ENCODE data around the gene PPP1R1C.

The PPP1R1C gene

DNA sequence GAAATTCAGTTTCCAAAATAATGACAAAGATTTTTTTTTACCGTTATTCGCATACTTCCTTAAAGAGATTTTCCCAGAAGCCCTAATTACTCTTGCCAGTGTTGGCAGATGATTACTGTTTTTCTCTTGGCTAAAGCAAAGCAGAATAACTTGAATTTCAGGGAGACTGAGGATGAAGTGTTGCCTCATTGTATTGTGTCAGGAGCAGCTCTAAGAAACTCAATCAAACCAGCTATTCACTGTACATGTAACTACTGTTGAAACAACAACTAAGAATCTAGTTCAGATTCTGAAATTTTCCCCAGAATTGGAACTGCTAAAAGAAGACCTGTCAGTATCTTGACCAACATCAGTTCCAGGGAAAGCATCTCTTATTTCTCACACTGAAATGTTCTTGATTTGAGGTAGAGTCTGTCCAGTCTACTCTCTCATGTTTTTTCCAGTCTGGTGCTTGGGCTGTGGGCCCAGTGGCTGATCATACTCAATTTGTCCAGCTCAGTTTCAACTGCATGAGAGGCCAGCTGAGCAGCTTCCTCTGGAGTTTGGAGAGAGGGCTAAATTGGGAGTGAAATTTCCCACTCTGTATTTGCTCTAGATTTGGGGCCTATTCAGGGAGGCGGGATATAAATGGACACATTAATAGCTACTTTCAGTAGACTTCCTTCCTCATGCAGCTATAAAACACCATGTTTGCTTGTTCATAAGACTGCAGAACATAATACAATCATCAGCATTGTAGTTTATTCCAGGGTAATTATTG is 78.5 kb downstream of the PPP1R1C start:
- DNase-seq (ENCODE audit: low read depth), result peak; percentile 21

DNA sequence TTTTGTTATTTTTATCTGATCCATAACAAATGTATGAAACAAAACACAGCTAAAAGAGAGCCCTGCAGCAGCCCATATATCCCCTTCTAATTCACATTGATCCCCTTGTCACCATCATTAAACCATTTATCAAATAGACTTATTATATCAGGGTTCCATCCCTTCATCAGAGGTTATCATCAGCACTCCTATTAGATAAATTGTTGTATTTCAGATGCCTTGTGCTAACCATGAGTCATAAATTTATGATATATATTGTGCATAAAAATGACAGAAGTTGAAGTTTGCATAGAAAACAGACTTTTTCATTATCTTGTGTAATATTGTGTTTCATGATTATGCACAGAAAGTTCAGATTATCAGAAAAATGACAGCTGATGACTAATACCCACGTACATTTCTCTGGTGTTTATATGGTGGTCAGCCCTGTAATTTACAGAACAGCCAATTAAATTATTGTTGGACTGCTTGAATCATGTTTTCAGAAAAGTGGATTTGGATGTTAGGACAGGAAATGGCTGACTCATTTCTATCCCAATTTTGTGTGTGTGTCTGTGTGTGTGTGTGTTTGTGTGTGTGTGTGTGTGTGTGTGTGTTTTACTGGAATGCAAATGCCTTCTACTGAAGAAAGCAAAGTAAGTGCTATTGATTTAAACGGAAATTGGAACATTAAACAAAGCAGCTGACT is 80.9 kb downstream of the PPP1R1C start:
- peak; percentile 96 for DNase-seq (ENCODE audit: low read depth)

DNA sequence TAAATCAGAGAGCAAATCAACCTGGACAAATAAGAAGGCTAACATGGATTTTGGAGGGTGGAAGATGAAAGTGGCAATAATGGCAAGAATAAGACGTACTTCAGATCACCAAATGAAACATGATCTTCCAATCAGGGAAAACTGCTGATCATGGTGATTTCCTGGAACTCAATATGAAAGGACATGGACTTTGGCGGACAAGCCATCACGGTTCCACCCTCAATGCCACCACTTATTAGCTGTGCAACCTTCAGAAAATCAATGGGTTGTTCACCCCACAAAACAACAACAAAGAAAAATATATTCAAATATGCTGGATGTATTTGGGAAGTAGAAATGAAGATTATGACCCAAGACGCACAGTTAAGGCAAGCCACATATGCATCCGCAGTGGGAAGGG is 81.7 kb downstream of the PPP1R1C start:
- no peak for DNase-seq (ENCODE audit: low read depth)

DNA sequence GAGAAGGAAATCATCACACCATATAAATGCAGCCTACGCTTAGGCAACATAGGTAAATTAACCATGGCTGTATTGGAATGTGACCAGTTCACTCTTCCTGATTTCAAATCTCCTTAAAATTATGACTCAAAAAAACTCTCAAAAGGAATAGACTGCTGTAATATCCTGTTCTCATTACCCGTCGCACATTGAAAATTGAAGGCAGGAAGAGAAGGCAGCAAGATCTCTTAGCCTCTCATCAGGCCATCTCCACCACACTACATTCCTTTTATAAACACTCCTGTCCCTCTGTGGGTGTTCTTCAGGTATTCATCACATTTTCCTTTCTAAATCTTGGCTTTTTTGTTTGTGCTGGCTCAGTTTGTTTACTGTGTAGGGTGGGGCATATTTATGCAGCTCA is 83.2 kb downstream of the PPP1R1C start:
- DNase-seq (ENCODE audit: low read depth), result no peak

DNA sequence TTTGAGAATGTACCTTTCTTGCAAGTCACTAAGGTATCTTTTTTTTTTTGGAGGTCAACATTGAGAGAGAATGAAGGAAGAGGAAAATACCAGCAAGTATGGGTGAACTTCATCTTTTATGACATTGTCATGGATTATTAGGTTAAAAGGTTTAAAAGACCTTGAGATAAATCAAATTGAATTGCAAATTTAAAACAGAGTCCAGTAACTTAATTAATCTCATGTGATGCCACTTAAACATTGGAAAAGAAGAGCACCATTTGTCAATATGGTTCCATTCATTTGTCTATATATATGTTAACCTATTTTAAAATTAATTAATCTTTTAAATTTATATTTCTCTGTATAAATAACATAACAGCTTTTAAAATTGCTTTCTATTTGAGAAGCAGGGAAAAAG is 83.8 kb downstream of the PPP1R1C start:
- DNase-seq (ENCODE audit: low read depth), result no peak

DNA sequence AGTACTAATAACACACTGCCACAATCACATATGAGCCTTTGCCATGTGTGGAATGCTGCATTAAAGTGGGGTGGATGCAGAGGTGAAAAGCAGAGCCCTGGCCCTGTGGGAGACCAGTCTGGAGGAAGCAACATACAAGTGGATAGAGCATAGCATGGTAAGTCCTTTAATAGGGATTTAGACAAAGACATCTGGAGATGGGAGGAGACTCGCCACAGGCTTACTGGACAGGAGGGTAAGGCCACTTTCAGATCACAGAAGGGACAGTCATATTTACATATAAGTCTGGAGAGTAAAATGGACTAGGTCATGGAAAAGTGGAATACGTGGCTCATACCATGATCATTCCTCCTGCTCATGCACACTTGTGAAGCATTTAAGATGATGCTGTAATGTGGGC is 84.3 kb downstream of the PPP1R1C start:
- DNase-seq (ENCODE audit: low read depth), result no peak

DNA sequence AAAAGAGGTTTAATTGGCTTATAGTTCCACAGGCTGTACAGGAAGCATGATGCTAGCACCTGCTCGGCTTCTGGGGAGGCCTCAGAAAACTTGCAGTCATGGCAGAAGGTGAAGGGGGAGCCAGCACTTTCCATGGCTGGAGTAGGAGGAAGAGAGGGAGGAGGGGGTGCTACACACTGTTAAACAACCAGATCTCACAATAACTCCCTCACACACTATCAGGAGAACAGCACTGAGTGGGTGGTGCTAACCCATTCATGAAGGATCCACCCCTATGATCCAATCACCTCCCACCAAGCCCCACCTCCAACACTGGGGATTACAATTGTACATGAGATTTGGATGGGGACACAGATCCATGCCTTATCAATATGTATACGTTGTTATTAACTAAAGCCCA is 85.1 kb downstream of the PPP1R1C start:
- no peak for DNase-seq (ENCODE audit: low read depth)

DNA sequence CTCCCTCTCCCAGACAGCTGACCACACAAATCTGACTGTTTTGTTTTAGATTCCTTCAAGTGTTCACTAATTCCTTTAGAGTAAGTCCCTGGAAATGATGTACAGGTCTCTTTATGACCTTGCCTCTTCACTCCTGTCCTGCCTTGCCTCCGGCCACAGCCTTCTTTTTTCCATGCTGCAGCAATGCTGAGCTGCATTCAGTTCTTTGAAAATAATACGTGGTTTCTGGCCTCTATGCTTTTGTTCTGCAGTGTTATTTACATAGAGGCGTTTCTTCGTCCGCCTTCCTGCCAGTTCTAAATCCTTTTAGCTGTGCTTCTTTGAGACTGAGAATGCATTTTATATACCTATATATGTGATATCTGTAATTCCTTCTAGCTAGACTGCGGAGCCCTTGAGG is 87.2 kb downstream of the PPP1R1C start:
- DNase-seq (ENCODE audit: low read depth), result no peak

DNA sequence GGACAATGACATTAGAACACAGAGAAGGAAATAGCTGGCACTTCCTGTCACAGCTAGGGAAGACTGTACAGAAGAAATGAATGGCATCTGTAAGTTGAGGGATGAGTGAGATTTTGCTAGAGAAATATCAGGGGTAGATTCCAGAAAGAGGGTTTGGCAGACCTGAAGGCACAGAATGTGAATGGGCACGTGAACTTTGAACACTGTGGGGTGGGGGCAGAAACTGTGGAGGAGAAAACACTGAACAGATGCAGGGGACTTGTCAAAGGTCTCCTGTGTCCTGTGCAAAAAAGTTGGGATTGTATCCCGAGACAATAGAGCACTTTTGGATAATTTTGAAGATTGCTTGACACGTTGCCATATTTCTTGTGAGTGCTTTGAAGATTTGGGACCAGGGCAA is 88.0 kb downstream of the PPP1R1C start:
- no peak for DNase-seq (ENCODE audit: low read depth)

DNA sequence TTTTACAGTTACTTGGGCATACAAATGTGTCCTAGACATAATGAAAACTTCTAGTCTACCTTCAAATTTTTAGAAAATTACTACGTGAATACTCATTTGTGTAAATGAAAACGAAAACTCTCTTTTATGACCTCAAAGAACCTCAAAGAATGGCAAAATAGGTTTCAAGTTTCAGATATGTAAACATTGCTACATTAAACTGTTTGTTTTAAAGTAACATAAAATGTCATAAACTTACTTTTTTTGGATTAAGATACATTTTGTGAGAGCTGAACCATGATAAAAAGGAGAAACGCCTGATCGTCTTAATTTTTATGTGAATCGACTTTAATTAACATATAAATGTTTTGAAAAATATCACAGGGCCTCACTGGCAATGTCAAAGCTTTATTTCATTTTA is 91.4 kb downstream of the PPP1R1C start:
- peak; percentile 64 for DNase-seq (ENCODE audit: low read depth)

DNA sequence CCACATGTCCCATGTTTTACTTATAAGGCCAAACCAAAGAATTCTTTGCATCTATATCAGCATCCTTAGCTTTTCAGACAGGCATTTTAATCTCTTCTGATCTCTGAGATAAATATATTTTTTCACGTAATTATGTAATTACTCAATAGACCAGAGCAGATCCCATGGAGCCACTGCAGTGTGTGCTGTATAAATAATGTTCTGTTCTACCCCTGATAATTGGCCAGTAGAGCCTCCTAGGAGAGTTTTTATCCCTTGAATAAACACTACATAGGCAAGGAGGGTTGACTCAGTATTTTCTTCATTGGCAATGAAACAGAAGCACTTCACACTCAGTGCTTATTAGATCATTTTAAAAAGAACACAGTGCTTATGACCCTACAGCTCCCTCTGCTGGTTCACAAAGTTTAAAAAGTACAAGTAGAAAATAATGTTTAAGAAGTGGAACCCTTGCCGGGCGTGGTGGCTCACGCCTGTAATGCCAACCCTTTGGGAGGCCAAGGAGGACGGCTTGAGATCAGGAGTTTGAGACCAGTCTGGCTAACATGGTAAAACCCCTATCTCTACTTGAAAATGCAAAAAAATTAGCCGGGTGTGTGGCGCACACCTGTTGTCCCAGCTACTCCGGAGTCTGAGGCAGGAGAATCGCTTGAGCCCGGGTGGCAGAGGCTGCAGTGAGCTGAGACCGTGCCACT is 91.9 kb downstream of the PPP1R1C start:
- DNase-seq (ENCODE audit: low read depth), result peak; percentile 85

DNA sequence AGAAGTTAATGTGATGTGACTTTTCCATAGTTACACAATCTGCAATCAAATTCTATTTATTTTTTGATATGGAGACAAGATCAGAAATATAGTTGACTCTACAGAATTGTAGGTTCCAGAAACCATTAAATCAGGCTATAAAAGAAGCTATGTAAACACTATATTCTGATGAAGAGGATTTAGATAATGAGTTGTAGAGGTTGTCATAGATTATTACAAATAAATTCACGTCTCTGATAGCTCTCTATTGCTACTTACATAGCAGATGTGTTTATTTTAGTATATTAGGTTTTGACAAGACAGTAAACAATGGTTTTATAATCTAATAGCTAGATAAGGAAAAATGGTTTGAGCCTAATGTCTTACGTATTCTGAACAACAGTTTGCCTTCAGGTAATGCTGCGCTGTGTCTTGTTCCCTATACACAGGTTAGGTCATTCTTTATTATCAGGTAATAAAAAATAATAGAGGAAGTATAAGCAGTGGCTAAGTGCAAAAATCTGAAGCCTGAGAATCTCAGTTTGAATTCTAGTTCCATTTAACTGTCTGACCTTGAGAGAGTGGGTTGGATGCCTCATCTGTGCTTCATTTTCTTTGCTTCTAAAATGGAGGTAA is 93.4 kb downstream of the PPP1R1C start:
- no peak for DNase-seq (ENCODE audit: low read depth)

DNA sequence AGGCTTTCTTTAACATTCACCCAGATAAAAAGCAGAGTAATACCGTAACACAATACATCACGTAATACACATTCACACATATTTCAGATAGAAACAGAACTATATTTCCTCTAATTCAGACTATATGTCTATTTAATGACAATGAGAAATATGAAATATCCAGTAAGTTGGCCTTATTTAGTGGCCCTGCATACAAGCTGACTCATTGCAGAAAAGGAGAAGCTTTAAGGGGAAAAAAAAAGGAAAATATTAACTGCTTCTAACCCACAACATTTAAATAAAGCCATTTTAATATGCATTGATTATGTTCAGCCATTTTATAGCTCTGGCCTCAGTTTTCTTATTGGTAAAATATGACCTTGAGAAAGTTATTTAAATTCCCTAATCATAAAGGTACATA is 94.8 kb downstream of the PPP1R1C start:
- DNase-seq (ENCODE audit: low read depth), result no peak

DNA sequence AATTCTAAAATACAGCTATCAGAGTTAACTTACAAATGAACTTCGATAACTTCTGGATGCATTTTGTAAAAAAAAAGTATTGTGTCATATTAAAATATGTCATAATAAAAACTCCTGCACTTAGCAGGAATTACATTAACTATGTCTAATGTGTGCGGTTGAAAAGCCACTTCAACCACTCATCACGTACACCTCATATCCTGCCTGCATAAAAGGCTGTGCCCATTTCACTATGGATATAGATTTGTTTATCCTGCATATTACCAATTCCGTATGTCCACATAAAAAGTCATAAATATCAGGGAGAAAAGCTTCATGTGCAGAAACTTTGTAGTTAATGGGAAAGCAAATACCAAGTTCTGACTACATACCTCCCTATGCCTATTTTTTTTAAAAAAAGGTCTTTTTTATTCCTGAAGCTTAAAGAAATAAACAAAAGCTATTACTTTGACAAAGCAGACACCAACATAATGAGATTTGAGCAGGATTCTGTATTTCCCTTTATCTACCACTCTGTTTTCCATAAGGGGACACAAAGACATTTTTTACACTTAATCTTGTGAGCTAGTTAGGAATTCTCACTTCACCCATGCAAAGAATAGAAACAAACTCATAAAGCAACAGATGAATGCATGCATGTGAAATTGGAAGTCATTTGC is 96.1 kb downstream of the PPP1R1C start:
- no peak for DNase-seq (ENCODE audit: low read depth)

DNA sequence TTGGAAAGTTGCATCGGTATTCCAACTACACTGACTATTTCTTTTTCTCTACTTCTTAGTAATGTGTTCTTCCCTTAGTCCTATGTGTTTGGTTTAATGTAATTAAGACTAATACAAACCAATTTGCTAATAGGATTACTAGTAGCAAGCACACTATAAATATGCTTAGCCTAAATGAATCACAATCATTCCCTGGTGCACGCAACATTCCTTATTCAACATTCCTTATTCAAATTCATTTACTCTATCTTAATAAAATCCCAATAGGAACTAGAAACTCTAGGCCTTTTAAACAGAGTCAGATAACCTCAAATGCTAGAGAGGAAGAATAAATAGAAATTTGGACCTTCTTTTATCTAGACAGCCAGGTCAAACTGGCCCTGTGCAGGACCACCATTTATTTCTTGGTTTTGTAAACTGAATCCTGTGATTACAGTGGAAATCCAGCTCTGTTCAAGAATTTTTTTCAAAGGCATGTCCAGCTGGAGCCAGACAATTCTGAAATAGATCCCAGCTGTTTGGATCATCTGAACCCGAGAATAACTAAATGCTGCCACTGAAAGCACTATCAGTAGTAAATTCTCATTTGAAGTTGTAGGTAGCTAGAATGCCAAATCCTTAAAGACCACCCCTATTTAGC is 103.1 kb downstream of the PPP1R1C start:
- peak; percentile 12 for DNase-seq (ENCODE audit: low read depth)

DNA sequence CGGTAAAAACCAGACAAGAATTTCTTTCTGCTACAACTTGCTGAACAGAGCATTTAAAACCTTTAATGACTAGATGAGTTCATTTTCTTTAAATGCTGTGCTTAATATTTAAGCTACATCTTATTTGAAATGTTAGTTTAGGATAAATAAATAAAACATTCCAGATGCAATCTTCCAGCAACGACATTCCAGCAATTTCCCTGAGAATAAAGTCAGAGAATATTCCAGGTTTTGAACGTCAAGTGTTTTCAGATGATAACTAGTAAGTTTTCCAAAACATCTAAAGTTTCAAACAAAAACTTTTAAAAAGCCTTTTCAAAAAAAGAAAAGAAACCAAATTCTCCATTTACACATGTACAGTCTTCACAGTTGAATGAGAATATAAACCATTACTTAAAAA is 104.8 kb downstream of the PPP1R1C start:
- no peak for DNase-seq (ENCODE audit: low read depth)

DNA sequence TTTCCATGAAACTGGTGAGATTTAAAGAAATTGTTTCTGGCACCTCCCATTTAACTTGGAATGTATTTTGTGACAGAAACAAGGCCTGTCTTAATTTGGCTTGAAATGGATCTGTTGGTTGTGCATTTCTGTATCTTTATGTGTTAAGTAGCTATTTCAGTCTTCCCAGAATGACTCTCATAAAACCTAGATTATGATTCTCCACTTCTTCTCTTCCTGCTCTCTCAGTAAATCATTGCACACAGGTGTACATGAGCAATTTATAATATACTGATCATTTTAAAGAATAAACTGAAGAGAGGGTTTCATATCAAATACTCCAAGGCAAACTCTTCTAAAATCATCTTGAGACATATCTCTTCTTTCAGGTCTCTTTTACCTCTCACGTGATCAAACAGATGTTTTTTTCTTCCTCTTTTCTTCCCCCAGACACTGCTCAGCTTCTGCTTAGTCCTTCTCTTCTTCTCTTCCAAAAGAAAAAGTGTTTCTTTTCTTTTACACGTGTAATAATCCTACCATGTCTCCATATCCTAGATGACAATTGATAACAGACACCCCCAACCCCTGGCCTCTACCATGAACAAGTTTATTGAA is 112.0 kb downstream of the PPP1R1C start:
- DNase-seq (ENCODE audit: low read depth), result no peak

DNA sequence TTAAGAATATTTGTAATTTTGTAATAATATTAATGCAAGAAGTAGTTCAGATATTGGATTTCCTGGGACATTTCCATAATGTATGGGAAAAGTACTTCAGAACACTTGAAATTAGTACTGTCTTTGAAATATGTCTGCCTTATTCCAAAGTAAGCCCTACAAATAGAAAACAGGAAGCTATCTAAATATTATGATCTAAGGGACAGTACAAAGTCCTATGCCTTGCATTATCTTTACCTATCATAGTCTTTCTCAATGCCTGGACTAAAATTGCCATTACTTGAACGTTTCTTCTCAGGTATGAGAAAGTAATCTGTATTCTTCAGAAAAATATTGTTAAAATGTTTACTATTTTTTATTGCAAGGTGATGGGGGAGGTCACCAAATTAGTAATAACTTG is 113.0 kb downstream of the PPP1R1C start:
- no peak for DNase-seq (ENCODE audit: low read depth)

DNA sequence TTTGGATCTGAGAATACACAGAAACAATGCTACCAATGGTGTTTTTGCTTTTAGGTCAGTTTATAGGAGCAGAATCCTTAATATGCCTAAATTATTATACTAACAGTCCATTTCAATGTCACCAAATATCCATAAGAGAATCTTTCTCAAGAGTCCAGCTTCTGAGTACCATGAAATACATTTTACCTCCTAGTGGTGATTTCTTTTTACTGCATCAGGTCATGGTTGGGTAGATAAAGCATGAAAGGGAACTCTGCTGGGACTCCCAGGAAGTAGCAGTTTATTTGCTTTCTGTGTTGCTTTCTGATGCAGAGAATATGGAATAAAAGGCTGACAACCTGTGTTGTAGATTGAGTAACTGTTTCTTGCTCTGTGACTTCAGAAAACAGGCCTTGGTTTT is 115.6 kb downstream of the PPP1R1C start:
- no peak for DNase-seq (ENCODE audit: low read depth)

DNA sequence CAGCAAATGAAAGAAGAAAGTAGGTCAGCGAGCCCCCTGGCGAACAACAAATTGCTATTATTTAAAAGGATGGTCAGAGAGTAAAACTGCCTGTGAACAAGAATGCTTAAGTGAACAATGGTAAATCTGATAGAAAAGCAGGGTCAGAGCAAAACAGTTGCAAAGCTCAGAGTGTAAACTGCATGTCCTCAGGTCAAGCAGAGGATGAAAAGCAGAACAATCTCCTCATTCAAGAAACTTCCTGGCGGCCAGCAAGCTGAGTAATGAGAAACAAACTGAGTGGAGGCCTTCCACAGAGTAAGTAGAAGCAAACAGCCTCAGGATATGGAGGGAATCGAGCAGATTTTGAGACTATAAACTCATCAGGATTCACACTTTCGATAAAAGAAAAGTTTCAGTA is 117.9 kb downstream of the PPP1R1C start:
- DNase-seq (ENCODE audit: low read depth), result peak; percentile 1

DNA sequence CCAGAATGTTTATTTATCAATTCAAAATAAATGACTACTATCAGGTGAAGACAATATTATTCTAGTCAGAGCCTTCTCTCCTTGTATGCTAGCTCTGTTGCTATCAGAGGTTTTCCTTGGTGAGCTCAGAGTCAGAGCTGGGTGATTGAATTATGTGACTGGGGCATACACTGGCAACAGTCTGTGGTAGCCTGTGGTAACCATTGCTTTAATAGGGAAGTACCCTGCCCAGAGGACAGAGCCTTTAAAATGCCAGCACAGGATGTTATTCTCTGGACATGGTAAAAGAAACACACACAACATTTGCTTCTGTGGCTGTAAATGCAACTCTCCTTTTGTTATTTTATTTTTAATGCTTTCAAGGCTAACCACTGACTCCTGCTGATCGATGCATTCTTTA is 124.7 kb downstream of the PPP1R1C start:
- DNase-seq (ENCODE audit: low read depth), result no peak

Measured in fibroblast of gingiva (primary cell).